Activated CD8-positive, alpha-beta T cell treated with anti-CD3 and anti-CD28 coated beads for 36 hours (primary cell): ENCODE measurements around the gene DHX30. TPM values are rescaled to one million over a fixed set of nuclear protein-coding genes. Genes with fewer than 3 reads are reported as not detected.
"Not testable (repeated sequence)": the region's sequence is repeated elsewhere in the genome, so short reads cannot be mapped to it uniquely, and the experiment has no call there.

Experiments
- ATAC-seq: fragments of 200-7000 bp; cut with Tn5 transposase; one replicate; pipeline ENCODE4 v1.10.0; 2021; ENCODE audit warnings: mild to moderate bottlenecking, moderate library complexity
- CTCF ChIA-PET: fragments of 350-600 bp; sonication (Branson Sonifier 250); formaldehyde crosslinking; loops from one replicate; lab custom pipeline; 2021; ENCODE audit warnings: antibody characterized with exemption; lab: Charles Lee
- POLR2A ChIA-PET: fragments of 350-600 bp; sonication (Branson Sonifier 250); formaldehyde crosslinking; loops from one replicate; lab custom pipeline; 2021; ENCODE audit warnings: antibody characterized with exemption; lab: Charles Lee
- DNase-seq: peaks from one replicate; pipeline ENCODE4 v3.0.0-alpha.2; 2020
- H3K27ac Mint-ChIP-seq: one replicate; pipeline ENCODE4 v1.8.0; 2021; ENCODE audit warnings: mild to moderate bottlenecking, mixed read lengths
- H3K27me3 Mint-ChIP-seq: one replicate; pipeline ENCODE4 v1.8.0; 2021; ENCODE audit warnings: mixed read lengths
- H3K36me3 Mint-ChIP-seq: one replicate; pipeline ENCODE4 v1.8.0; 2021; ENCODE audit warnings: low read depth, mixed read lengths
- H3K4me1 Mint-ChIP-seq: one replicate; pipeline ENCODE4 v1.8.0; 2021; ENCODE audit warnings: low read depth, mixed read lengths
- H3K4me3 Mint-ChIP-seq: one replicate; pipeline ENCODE4 v1.8.0; 2021; ENCODE audit warnings: mild to moderate bottlenecking, moderate library complexity, mixed read lengths
- H3K9me3 Mint-ChIP-seq: one replicate; pipeline ENCODE4 v1.8.0; 2021; ENCODE audit warnings: mixed read lengths
- CTCF ChIP-seq: fragments of 200-600 bp; IDR thresholded peaks from one replicate; pipeline ENCODE4 v1.8.0; 2022; ENCODE audit warnings: antibody characterized with exemption, mild to moderate bottlenecking
- intact Hi-C: fragments of 100-400 bp; cut with micrococcal nuclease; formaldehyde crosslinking; loops from one replicate; pipeline ENCODE4 v1.10.0; 2022
- total RNA-seq, 2 experiments: library from RNA; stranded (reverse); gene quantifications; one replicate each; pipeline ENCODE4 v1.2.3, GENCODE V29; 2021

DHX30 gene
- total RNA-seq: 10 to 100 TPM; 81.5 to 84.2 TPM

DNA sequence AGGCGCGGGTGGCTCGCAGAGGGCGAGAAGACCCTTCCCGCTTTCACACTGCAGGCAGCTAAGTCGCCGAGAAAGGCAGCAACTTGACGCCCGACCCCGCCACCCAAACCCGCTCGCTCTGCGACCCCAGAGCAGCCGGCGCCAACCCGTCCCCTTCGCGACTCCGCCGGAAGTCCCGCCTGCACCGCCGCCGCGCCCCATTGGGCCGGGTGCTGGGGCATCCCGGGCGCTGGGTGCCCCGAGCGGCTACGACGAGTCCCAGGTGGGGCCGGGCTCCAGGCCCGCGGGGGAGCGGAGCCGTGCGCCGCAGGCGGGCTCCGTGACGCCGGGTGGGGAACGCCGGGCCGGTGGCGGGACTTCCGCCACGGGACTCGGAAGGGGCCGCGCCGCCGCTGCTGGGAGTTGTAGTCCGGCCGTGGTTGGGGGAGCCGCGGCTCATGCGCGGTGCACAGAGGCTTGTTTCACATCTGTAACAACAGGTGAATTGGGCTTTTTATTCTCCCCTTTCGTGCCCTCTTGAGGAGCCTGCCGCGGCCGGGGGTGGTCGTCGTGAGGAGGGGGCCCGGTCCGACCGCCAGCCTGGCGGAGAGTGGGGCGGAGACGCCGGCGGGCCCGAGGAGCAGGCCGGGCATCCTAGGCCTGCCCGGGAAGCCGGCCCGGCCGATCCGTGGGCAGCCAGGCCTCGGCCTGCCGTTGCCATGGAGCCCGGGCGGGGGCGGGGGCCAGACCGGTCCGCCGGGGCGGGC, at the start of gene DHX30:
DHX30 (plus strand) TSS at position 405 of the 746 bp plus-strand sequence. CDS start 7,546 bp downstream, outside the sequence.
- Mint-ChIP-seq H3K27me3 (no peaks in the 10 kb centered on the region), H3K9me3 (no peaks in the 10 kb centered on the region), H3K4me3 (peak within 1 kb of the TSS; percentile 97), H3K4me1 (peaks cover 20% of the 10 kb centered on the region), H3K36me3 (peaks cover 2% of the 10 kb centered on the region), H3K27ac (peak within 1 kb of the TSS; percentile 98)
- TF ChIP-seq CTCF: no peak
- intact Hi-C loops: no loop called here
- ChIA-PET CTCF (interaction anchor here (1.0 to 2.2 kb wide), 3 partner anchors 22 to 382 kb away, joined by 5 to 15 read pairs (median 6); no protein-coding TSS in a partner anchor), POLR2A (interaction anchor here (0.8 to 1.1 kb wide), 2 partner anchors 22 kb away, joined by 3 to 4 read pairs; no protein-coding TSS in a partner anchor)
- DNase-seq (peak; percentile 92), ATAC-seq (peak; percentile 94)

DNA sequence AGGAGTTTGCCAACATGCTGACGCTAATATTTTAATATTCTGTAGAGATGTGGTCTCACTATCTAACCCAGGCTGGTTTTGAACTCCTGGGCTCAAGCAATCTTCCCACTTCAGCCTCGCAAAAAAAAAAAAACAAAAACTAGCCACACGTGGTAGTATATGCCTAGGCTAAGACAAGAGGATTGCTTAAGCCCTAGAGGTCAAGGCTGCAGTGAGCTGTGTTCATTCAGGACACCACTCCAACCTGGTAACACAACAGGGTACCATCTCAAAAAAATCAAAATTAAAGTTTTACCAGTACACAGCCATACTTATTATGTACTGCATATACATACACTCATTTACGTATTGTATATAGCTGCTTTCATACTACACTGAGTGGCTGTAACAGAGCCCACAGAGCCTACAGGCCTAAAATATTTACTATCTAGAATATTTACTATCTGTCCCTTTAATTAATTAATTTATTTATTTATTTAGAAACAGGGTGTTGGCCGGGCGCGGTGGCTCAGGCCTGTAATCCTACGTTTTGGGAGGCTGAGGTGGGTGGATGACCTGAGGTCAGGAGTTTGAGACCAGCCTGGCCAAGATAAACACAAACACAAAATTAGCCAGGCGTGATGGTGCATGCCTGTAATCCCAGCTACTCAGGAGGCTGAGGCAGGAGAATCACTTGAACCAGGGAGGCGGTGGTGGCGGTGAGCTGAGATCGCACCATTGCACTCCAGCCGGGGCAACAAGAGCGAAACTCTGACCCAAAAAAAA, 44.5 kb upstream of the DHX30 start:
- H3K36me3 Mint-ChIP-seq: peaks cover 14% of the 10 kb centered on the region
- H3K4me1 Mint-ChIP-seq: peaks cover 8% of the 10 kb centered on the region
- CTCF ChIA-PET: no interaction called here
- DNase-seq (no peak), ATAC-seq (no peak)
- POLR2A ChIA-PET: interaction anchor here (0.7 to 0.9 kb wide), 2 partner anchors 46 to 92 kb away, joined by 3 to 4 read pairs; no protein-coding TSS in a partner anchor
- TF ChIP-seq CTCF: no peak
- H3K9me3 Mint-ChIP-seq: no peaks in the 10 kb centered on the region
- intact Hi-C loops: no loop called here
- H3K27me3 Mint-ChIP-seq: no peaks in the 10 kb centered on the region
- no peak overlapping the region for H3K4me3 Mint-ChIP-seq
- H3K27ac Mint-ChIP-seq: no peak overlapping the region

DNA sequence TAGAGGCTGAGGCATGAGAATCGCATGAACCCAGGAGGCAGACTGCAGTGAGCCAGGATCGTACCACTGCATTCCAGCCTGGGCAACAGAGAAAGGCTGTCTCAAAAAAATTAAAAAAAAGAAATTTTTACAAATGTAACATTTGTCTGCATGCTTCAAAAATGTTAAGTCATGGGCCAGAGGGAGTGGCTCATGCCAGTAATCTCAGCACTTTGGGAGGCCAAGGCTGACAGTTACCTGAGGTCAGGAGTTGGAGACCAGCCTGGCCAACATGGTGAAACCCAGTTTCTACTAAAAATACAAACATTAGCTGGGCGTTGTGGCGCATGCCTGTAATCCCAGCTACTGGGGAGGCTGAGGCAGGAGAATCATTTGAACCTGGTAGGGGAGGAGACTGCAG, 42.7 kb upstream of the DHX30 start:
- intact Hi-C loops, CTCF ChIA-PET, ATAC-seq, H3K4me3 Mint-ChIP-seq, H3K4me1 Mint-ChIP-seq, DNase-seq, H3K9me3 Mint-ChIP-seq, H3K27me3 Mint-ChIP-seq: not testable (repeated sequence)
- peaks cover 18% of the 10 kb centered on the region for H3K36me3 Mint-ChIP-seq
- POLR2A ChIA-PET: interaction anchor here (1.0 kb wide), 1 partner anchor 133 kb away, joined by 4 read pairs; no protein-coding TSS in a partner anchor
- peak overlapping the region; percentile 20 for H3K27ac Mint-ChIP-seq

- Mint-ChIP-seq H3K4me3 (no peak overlapping the region), H3K9me3 (no peaks in the 10 kb centered on the region), H3K36me3 (peaks cover 21% of the 10 kb centered on the region), H3K27me3 (no peaks in the 10 kb centered on the region), H3K27ac (no peak overlapping the region), H3K4me1 (peaks cover 6% of the 10 kb centered on the region)
- intact Hi-C loops: no loop called here
- ATAC-seq: no peak
- CTCF ChIA-PET: no interaction called here
- no peak for TF ChIP-seq CTCF
- DNase-seq: no peak
- POLR2A ChIA-PET: interaction anchor here (0.9 to 1.1 kb wide), 2 partner anchors 24 to 112 kb away, joined by 3 to 7 read pairs; no protein-coding TSS in a partner anchor
Observed at GRCh38 chr3:47761046-47761445, 41.9 kb upstream of the DHX30 start.

DNA sequence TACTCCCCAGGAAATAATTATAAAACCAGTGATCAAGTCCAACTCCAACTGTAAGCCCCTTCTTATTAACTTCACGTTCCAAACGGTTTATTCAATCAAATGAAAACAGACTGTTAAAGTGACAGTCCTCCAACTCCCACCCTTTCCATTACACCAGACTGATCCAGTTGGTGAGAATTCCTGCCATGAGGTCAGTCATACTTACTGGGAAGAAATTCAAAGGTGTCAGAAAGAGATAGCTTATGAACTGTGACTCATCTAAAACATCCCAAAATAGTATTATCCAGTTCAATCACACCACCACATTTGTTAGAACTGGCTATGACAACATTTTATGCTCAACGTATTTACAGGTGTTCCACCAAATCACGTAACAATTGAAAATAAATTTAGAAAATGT, 40.7 kb upstream of the DHX30 start:
- ChIA-PET CTCF (no interaction called here), POLR2A (no interaction called here)
- no peak for TF ChIP-seq CTCF
- H3K4me3 Mint-ChIP-seq: no peak overlapping the region
- H3K27me3 Mint-ChIP-seq: no peaks in the 10 kb centered on the region
- intact Hi-C loops: no loop called here
- ATAC-seq (no peak), DNase-seq (no peak)
- no peaks in the 10 kb centered on the region for H3K9me3 Mint-ChIP-seq
- H3K4me1 Mint-ChIP-seq: peaks cover 6% of the 10 kb centered on the region
- H3K27ac Mint-ChIP-seq: peak overlapping the region; percentile 27
- peaks cover 14% of the 10 kb centered on the region for H3K36me3 Mint-ChIP-seq
